Jurkat, Clone E6-1 (cell line): ENCODE results near the gene TNNI3K.

Experiments
- DNase-seq: peaks from one replicate; pipeline ENCODE4 v3.0.0-alpha.2; 2011; ENCODE audit warnings: low read depth, low spot score
- H3K4me3 ChIP-seq: 2 replicates; pipeline ENCODE4 v1.5.1; 2011; ENCODE audit warnings: mild to moderate bottlenecking, low read length, control low read depth, moderate library complexity

The TNNI3K gene

GRCh38 chr1:74517599-74518051 is 282.4 kb downstream of the TNNI3K start:
- DNase-seq, result no peak
- H3K4me3 ChIP-seq, result no peak overlapping the region

GRCh38 chr1:74522148-74522547 is 287.0 kb downstream of the TNNI3K start:
- no peak for DNase-seq

DNA sequence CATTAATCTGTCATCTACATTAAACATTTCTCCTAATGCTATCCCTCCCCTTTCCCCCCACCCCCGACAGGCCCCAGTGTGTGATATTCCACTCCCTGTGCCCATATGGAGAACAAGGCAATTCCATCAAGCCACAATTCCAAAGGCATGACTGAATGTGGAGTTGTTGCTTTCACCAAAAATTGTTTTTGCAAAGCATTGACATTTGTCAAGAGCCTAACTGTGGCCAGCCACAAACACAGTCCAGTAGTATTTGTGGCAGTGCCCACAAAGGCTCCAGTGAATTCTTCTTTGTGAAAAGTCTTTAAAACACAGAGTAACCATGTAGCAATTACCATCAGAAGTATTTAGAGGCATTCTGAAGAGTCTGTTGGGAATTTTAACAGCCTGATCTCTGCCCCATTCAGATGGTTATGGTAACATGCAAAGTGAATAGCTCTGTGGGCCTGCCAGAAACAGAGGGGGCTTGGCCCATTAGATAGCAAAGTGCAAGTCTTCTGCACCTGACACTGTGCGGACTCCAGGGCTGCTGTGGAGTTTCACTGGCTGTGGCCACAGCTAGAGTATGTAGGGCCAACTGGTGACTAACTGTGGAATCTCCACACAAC is 288.8 kb downstream of the TNNI3K start:
- DNase-seq, result no peak
- H3K4me3 ChIP-seq, result no peak overlapping the region

More at GRCh38 chr1:74522148-74522547, 287.0 kb downstream of the TNNI3K start:
- H3K4me3 ChIP-seq, result no peak overlapping the region

DNA sequence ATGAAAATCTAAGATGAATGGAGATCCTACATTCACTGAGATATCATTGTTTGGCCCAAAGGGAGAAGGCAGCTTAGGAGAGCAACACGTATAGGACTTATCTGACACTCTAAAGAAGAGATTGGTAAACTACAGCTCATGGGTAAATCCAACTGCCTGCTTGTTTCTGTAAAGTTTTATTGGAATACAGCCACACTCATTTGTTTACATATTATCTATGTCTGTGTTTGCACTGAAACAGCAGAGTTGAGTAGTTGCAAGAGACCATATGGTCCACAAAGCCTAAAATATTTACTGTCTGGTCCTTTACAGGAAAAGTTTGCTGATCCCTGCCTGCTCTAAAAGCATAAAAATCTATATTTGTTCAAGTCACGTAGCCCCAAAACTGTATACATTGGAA is 291.5 kb downstream of the TNNI3K start:
- DNase-seq, result no peak
- no peak overlapping the region for H3K4me3 ChIP-seq

- DNase-seq, result no peak
- no peak overlapping the region for H3K4me3 ChIP-seq
These were observed 292.9 kb downstream of the TNNI3K start for GRCh38 chr1:74528123-74528522.

DNA sequence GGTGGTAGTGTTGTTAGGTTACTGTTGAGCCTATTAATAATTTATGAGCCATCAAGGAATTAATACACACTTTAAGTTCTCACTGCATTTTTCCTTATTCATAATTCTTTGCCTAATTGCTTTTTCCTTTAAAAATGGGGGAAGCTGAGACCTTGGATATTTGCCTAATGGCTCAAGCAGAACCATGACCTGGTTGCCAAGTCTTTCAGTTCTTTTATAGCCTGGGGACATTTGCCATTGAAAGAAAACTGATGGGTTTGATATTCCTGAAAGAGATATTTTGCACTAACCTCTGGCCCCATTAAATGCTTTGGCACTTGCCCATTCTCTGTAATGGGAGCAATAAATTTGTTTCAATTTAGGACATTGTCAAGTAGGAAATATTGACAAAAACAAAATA is 295.7 kb downstream of the TNNI3K start:
- no peak overlapping the region for H3K4me3 ChIP-seq
- no peak for DNase-seq

- no peak for DNase-seq
These were observed 296.6 kb downstream of the TNNI3K start for GRCh38 chr1:74531796-74532195.

GRCh38 chr1:74534241-74534640 is 299.1 kb downstream of the TNNI3K start:
- DNase-seq, result no peak
- H3K4me3 ChIP-seq, result no peak overlapping the region

More at GRCh38 chr1:74531796-74532195, 296.6 kb downstream of the TNNI3K start:
- H3K4me3 ChIP-seq, result no peak overlapping the region

GRCh38 chr1:74545821-74546220 is 310.6 kb downstream of the TNNI3K start:
- H3K4me3 ChIP-seq, result no peak overlapping the region
- no peak for DNase-seq

GRCh38 chr1:74548961-74549750 is 314.0 kb downstream of the TNNI3K start:
- DNase-seq, result no peak
- no peak overlapping the region for H3K4me3 ChIP-seq

- H3K4me3 ChIP-seq, result no peak overlapping the region
- DNase-seq, result no peak
These were observed 314.7 kb downstream of the TNNI3K start for GRCh38 chr1:74549932-74550331.

DNA sequence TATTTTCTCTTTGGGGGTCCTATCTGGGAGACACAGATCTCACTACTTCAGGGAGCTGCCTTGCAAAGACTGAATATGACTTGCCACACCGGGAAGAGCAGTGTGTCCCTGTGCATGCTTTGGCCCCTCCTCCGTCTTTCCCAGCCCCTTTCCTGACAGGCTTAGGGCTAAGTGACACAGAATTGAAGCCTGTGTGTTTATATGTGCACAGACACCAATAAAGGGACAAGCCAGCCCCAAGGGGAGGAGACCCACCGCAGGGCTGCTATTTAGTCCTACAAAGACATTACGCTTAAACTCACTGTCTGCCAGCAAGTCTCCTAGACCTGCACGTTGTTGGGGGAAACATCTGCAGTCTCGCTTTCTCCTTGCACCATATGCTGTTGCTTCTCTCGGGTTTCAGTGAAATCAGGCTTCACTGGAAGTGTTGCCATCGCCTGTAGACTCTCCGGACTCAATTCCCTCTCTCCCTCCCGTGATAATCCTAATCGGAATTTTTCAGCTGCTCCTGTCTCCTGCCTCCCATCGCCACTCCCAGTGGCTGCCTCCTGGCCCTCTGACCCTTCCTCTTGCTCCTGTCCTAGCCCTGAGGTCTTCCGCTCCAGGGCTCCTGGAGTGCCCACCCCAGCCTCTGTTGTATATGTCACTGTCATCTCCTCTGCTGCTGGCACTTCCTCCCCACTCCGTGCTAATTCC is 335.8 kb downstream of the TNNI3K start:
- no peak overlapping the region for H3K4me3 ChIP-seq
- DNase-seq, result no peak

GRCh38 chr1:74571493-74571800 is 336.3 kb downstream of the TNNI3K start:
- DNase-seq, result no peak
- no peak overlapping the region for H3K4me3 ChIP-seq

GRCh38 chr1:74571891-74572290 is 336.7 kb downstream of the TNNI3K start:
- no peak overlapping the region for H3K4me3 ChIP-seq
- no peak for DNase-seq

DNA sequence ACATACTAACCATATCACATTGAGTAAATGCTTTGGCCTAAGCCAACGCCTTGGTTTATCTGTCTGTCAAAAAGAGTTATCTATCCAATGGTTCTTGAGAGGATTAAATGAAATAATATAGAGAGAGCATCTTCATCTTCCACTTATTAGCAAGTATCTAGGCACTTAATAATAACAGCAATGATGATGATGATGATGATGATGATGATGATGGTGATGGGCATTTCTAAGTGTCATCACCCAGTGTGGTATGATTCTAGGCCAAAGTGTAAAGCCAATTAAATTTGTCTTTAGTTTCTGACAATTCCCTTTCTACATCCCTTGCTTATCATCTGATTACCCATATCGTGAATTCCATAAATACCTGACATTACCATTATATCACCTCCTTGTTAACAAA is 342.9 kb downstream of the TNNI3K start:
- no peak overlapping the region for H3K4me3 ChIP-seq
- DNase-seq, result no peak

- no peak overlapping the region for H3K4me3 ChIP-seq
- DNase-seq, result no peak
These were observed 344.2 kb downstream of the TNNI3K start for GRCh38 chr1:74579425-74579824.

DNA sequence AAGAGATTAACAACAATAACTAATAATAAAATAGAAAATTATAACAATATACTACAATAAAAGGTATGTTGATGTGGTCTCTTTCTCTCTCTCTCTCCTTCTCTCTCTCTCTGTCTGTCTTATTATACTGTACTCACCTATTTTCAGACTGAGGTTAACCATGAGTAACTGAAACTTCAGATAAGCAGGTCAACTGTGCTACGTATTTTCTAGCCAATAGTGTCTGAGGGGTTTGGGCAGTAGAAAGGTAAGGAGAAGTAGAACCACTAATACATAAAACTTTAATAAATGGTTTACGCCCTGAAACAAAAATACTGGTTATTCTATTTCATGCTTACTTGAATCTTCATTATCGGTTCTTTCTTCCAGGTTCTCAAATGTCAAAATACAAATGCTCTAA is 348.2 kb downstream of the TNNI3K start:
- no peak overlapping the region for H3K4me3 ChIP-seq
- DNase-seq, result no peak

GRCh38 chr1:74584185-74584584 is 349.0 kb downstream of the TNNI3K start:
- DNase-seq, result no peak
- no peak overlapping the region for H3K4me3 ChIP-seq

- DNase-seq, result no peak
These were observed 351.2 kb downstream of the TNNI3K start for GRCh38 chr1:74586253-74586897.

DNA sequence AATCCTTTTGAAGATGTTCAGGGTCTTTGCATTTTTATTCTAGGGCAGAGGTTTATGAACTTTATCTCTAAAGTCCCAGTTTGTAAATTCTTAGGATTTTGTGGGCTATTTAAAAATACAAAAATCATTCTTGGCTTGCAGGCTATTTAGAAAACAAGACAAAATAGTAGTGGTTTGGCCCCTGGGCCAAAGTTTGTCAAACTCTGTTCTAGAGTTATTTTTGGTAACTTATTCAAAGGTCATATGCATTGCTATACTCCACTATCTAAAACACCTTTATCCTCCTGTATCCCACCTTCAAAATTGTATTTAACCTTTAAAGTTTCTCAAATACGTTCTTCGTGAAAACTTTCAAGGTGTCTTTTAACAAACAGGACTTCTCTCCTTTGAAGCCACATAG is 352.7 kb downstream of the TNNI3K start:
- DNase-seq, result no peak
- H3K4me3 ChIP-seq, result no peak overlapping the region

More at GRCh38 chr1:74586253-74586897, 351.2 kb downstream of the TNNI3K start:
- peak overlapping the region; percentile 17 for H3K4me3 ChIP-seq
